ENCODE measurements around the gene DOCK9.
A peak's percentile ranks its signal among the peaks of the same experiment; 100 is the strongest.

Gene DOCK9

GRCh38 chr13:98941536-98941935 lies 36.3 kb downstream of the DOCK9 start:
- no peak for DNase-seq

- no peak for DNase-seq
These were observed 36.7 kb downstream of the DOCK9 start for GRCh38 chr13:98941126-98941525.

- no peak for DNase-seq
These were observed 37.4 kb downstream of the DOCK9 start for GRCh38 chr13:98940325-98941001.

- DNase-seq, result no peak
These were observed 38.1 kb downstream of the DOCK9 start for GRCh38 chr13:98939660-98940191.

GRCh38 chr13:98938801-98939200 lies 39.1 kb downstream of the DOCK9 start:
- DNase-seq, result no peak

- DNase-seq, result no peak
These were observed 39.9 kb downstream of the DOCK9 start for GRCh38 chr13:98937911-98938381.

GRCh38 chr13:98934243-98934642 lies 43.6 kb downstream of the DOCK9 start:
- no peak for DNase-seq

GRCh38 chr13:98930151-98930591 lies 47.7 kb downstream of the DOCK9 start:
- DNase-seq, result peak in 1 of 2 donors; percentile 13

- DNase-seq, result no peak
These were observed 49.6 kb downstream of the DOCK9 start for GRCh38 chr13:98927951-98928927.

- no peak for DNase-seq
These were observed 51.9 kb downstream of the DOCK9 start for GRCh38 chr13:98925949-98926348.

- no peak for DNase-seq
These were observed 54.0 kb downstream of the DOCK9 start for GRCh38 chr13:98923641-98924397.

GRCh38 chr13:98922306-98922705 lies 55.6 kb downstream of the DOCK9 start:
- DNase-seq, result no peak

- DNase-seq, result no peak
These were observed 56.1 kb downstream of the DOCK9 start for GRCh38 chr13:98921786-98922185.

- no peak for DNase-seq
These were observed 56.8 kb downstream of the DOCK9 start for GRCh38 chr13:98921015-98921580.

- no peak for DNase-seq
These were observed 58.3 kb downstream of the DOCK9 start for GRCh38 chr13:98919566-98919965.

GRCh38 chr13:98918771-98919170 lies 59.1 kb downstream of the DOCK9 start:
- DNase-seq, result no peak

GRCh38 chr13:98917116-98917515 lies 60.7 kb downstream of the DOCK9 start:
- DNase-seq, result no peak

- no peak for DNase-seq
These were observed 61.5 kb downstream of the DOCK9 start for GRCh38 chr13:98916403-98916802.

GRCh38 chr13:98915981-98916380 lies 61.9 kb downstream of the DOCK9 start:
- DNase-seq, result no peak

- DNase-seq, result no peak
These were observed 62.3 kb downstream of the DOCK9 start for GRCh38 chr13:98915563-98915962.

- no peak for DNase-seq
These were observed 64.1 kb downstream of the DOCK9 start for GRCh38 chr13:98913741-98914140.

- no peak for DNase-seq
These were observed 65.0 kb downstream of the DOCK9 start for GRCh38 chr13:98912846-98913245.

All from stimulated activated CD4-positive, alpha-beta T cell treated with anti-CD3 and anti-CD28 coated beads, Interleukin-2, amount 100 ng/mL, for 48 hours (primary cell).